GM19438 (cell line): Measurements from ENCODE around the gene CD247.

Source experiments
- ATAC-seq: cut with Tn5 transposase; IDR thresholded peaks from one replicate; pipeline ENCODE4 v1.9.1; 2021; ENCODE audit warnings: low read depth; ENCODE audit not compliant: unreplicated experiment

Gene CD247

GRCh38 chr1:167441222-167441621, 77.1 kb downstream of the CD247 start:
- no peak for ATAC-seq

- ATAC-seq = no peak
Observed at GRCh38 chr1:167440776-167441175, 77.6 kb downstream of the CD247 start.

GRCh38 chr1:167440345-167440744, 78.0 kb downstream of the CD247 start:
- ATAC-seq = no peak

GRCh38 chr1:167439301-167439988, 78.9 kb downstream of the CD247 start:
- ATAC-seq = peak; percentile 52

GRCh38 chr1:167438171-167439138, 79.9 kb downstream of the CD247 start:
- ATAC-seq = no peak

- ATAC-seq = no peak
Observed at GRCh38 chr1:167435484-167435883, 82.8 kb downstream of the CD247 start.

GRCh38 chr1:167434306-167434705, 84.0 kb downstream of the CD247 start:
- ATAC-seq = no peak

GRCh38 chr1:167433884-167434283, 84.4 kb downstream of the CD247 start:
- ATAC-seq = no peak

GRCh38 chr1:167432780-167433179, 85.5 kb downstream of the CD247 start:
- ATAC-seq = no peak

GRCh38 chr1:167431909-167432650, 86.2 kb downstream of the CD247 start:
- ATAC-seq = no peak

- ATAC-seq = no peak
Observed at GRCh38 chr1:167431261-167431908, 86.9 kb downstream of the CD247 start.

GRCh38 chr1:167430849-167431242, 87.5 kb downstream of the CD247 start:
- ATAC-seq = no peak

- peak; percentile 46 for ATAC-seq
Observed at GRCh38 chr1:167430134-167430848, 88.0 kb downstream of the CD247 start.

- ATAC-seq = peak; percentile 59
Observed at GRCh38 chr1:167429612-167430011, 88.7 kb downstream of the CD247 start.

GRCh38 chr1:167428395-167428794, 89.9 kb downstream of the CD247 start:
- ATAC-seq = no peak

GRCh38 chr1:167427848-167428247, 90.5 kb downstream of the CD247 start:
- ATAC-seq = no peak

- no peak for ATAC-seq
Observed at GRCh38 chr1:167426716-167427115, 91.6 kb downstream of the CD247 start.

- ATAC-seq = no peak
Observed at GRCh38 chr1:167425482-167425881, 92.8 kb downstream of the CD247 start.

- ATAC-seq = no peak
Observed at GRCh38 chr1:167423684-167424619, 94.4 kb downstream of the CD247 start.
